IMR-90 (cell line): ENCODE results near the gene AKAP12. TPM values are rescaled to one million over a fixed set of nuclear protein-coding genes. Genes with fewer than 3 reads are reported as not detected.
A peak's percentile ranks its signal among the peaks of the same experiment; 100 is the strongest.

Experiments
- ATAC-seq: fragments of 200-7000 bp; cut with Tn5 transposase; 2 replicates; pipeline ENCODE4 v1.9.1; 2020; ENCODE audit warnings: low read depth, mild to moderate bottlenecking, moderate library complexity
- BruUV-seq: library from RNA; stranded (reverse); fragments of 400-500 nt; replicated peaks from 2 replicates; lab custom pipeline; 2021; lab: Mats Ljungman, UMichigan
- CTCF ChIA-PET: fragments of 300-600 bp; formaldehyde crosslinking; extraction: SDS; loops from one replicate; lab custom pipeline; 2021; ENCODE audit warnings: antibody characterized with exemption; lab: Yijun Ruan, JAX
- POLR2A ChIA-PET: fragments of 300-600 bp; sonication (Branson Sonifier 250); formaldehyde crosslinking; loops from one replicate; lab custom pipeline; 2022; ENCODE audit warnings: antibody characterized with exemption; ENCODE audit not compliant: unreplicated experiment; lab: Charles Lee
- DNase-seq: peaks from one replicate; pipeline ENCODE4 v3.0.0; 2013
- H2AFZ ChIP-seq: replicated peaks from 2 replicates; pipeline ENCODE3; 2013; ENCODE audit warnings: low read length, mild to moderate bottlenecking; ENCODE audit not compliant: poor library complexity
- H2AK5ac ChIP-seq: 2 replicates; pipeline ENCODE4 v1.6.1; 2013; ENCODE audit warnings: low read depth, low read length, inconsistent platforms
- H2AK9ac ChIP-seq: replicated peaks from 2 replicates; pipeline ENCODE3; 2013; ENCODE audit warnings: mild to moderate bottlenecking, low read depth, low read length, moderate library complexity; ENCODE audit not compliant: poor library complexity
- H2BK120ac ChIP-seq: 2 replicates; pipeline ENCODE4 v1.6.1; 2013; ENCODE audit warnings: low read depth, low read length, inconsistent platforms
- H2BK15ac ChIP-seq: 3 replicates; pipeline ENCODE4 v1.6.1; 2013; ENCODE audit warnings: low read depth, low read length, inconsistent platforms
- H2BK20ac ChIP-seq: 2 replicates; pipeline ENCODE4 v1.6.1; 2013; ENCODE audit warnings: low read depth, mild to moderate bottlenecking, inconsistent platforms, low read length, moderate library complexity
- H2BK5ac ChIP-seq: 2 replicates; pipeline ENCODE4 v1.6.1; 2013; ENCODE audit warnings: mild to moderate bottlenecking, low read depth, low read length, inconsistent platforms; ENCODE audit not compliant: poor library complexity, severe bottlenecking
- H3K14ac ChIP-seq: replicated peaks from 2 replicates; pipeline ENCODE4 v1.6.1; 2013; ENCODE audit warnings: low read depth, low read length, inconsistent platforms
- H3K18ac ChIP-seq: 2 replicates; pipeline ENCODE4 v1.6.1; 2013; ENCODE audit warnings: low read depth, low read length, control low read depth
- H3K23ac ChIP-seq: 2 replicates; pipeline ENCODE4 v1.6.1; 2013; ENCODE audit warnings: low read depth, low read length, inconsistent platforms
- H3K27ac ChIP-seq: 2 replicates; pipeline ENCODE4 v1.5.1; 2013; ENCODE audit warnings: mild to moderate bottlenecking, control low read depth, low read length; ENCODE audit not compliant: insufficient read depth
- H3K27me3 ChIP-seq: 2 replicates; pipeline ENCODE4 v1.6.1; 2013; ENCODE audit warnings: low read length; ENCODE audit not compliant: control insufficient read depth, insufficient read depth
- H3K36me3 ChIP-seq: 2 replicates; pipeline ENCODE4 v1.6.1; 2013; ENCODE audit warnings: low read length, mixed read lengths; ENCODE audit not compliant: control insufficient read depth, insufficient read depth
- H3K4ac ChIP-seq: 2 replicates; pipeline ENCODE4 v1.6.1; 2013; ENCODE audit warnings: low read depth, low read length, inconsistent platforms
- H3K4me1 ChIP-seq: 2 replicates; pipeline ENCODE4 v1.6.1; 2013; ENCODE audit warnings: low read length, mixed read lengths; ENCODE audit not compliant: control insufficient read depth, insufficient read depth
- H3K4me2 ChIP-seq: 2 replicates; pipeline ENCODE4 v1.6.1; 2013; ENCODE audit warnings: low read depth, mild to moderate bottlenecking, control low read depth, low read length, moderate library complexity
- H3K4me3 ChIP-seq: 2 replicates; pipeline ENCODE4 v1.5.1; 2013; ENCODE audit warnings: low read depth, mild to moderate bottlenecking, control low read depth, low read length, moderate library complexity; ENCODE audit not compliant: insufficient read depth
- H3K56ac ChIP-seq: 2 replicates; pipeline ENCODE4 v1.6.1; 2013; ENCODE audit warnings: low read length, inconsistent platforms; ENCODE audit not compliant: insufficient read depth; ENCODE audit errors: extremely low read depth
- H3K79me1 ChIP-seq, 2 experiments: 2 replicates each; pipeline ENCODE4 v1.6.1; 2013; ENCODE audit warnings: low read length in 2 of 2, inconsistent platforms in 1 of 2, low read depth in 1 of 2
- H3K9ac ChIP-seq: 2 replicates; pipeline ENCODE4 v1.6.1; 2013; ENCODE audit warnings: low read depth, low read length, control low read depth
- H3K9me1 ChIP-seq: 2 replicates; pipeline ENCODE4 v1.6.1; 2013; ENCODE audit warnings: low read length, inconsistent platforms; ENCODE audit not compliant: insufficient read depth
- H3K9me3 ChIP-seq: 2 replicates; pipeline ENCODE4 v1.6.1; 2013; ENCODE audit warnings: low read length; ENCODE audit not compliant: control insufficient read depth, insufficient read depth
- H4K20me1 ChIP-seq: 2 replicates; pipeline ENCODE4 v1.6.1; 2013; ENCODE audit warnings: low read length, inconsistent platforms; ENCODE audit not compliant: insufficient read depth
- H4K5ac ChIP-seq: 2 replicates; pipeline ENCODE4 v1.6.1; 2013; ENCODE audit warnings: mild to moderate bottlenecking, low read depth, low read length, control low read depth
- H4K8ac ChIP-seq, 2 experiments: 2 replicates each; pipeline ENCODE4 v1.6.1; 2013; ENCODE audit warnings: low read depth in 2 of 2, low read length in 2 of 2, control low read depth in 1 of 2, inconsistent platforms in 1 of 2
- H4K91ac ChIP-seq: 2 replicates; pipeline ENCODE4 v1.6.1; 2013; ENCODE audit warnings: low read depth, low read length, inconsistent platforms; ENCODE audit not compliant: insufficient read depth
- CEBPB ChIP-seq: IDR thresholded peaks from 2 replicates; pipeline ENCODE4 v1.6.1; 2012; ENCODE audit warnings: low read depth, low read length, improper control_type of control experiment
- MAFK ChIP-seq: IDR thresholded peaks from 2 replicates; pipeline ENCODE4 v1.6.1; 2012; ENCODE audit warnings: low read depth, low read length, improper control_type of control experiment
- MXI1 ChIP-seq: IDR thresholded peaks from 2 replicates; pipeline ENCODE4 v1.6.1; 2012; ENCODE audit warnings: low read depth, mild to moderate bottlenecking, low read length, moderate library complexity, borderline replicate concordance
- NFE2L2 ChIP-seq: fragments of 150-350 bp; IDR thresholded peaks from 2 replicates; pipeline ENCODE4 v1.6.1; 2016; ENCODE audit warnings: low read depth, mild to moderate bottlenecking, low read length
- POLR2A ChIP-seq: IDR thresholded peaks from 2 replicates; pipeline ENCODE4 v1.6.1; 2012; ENCODE audit warnings: mild to moderate bottlenecking, low read depth, low read length
- RAD21 ChIP-seq: IDR thresholded peaks from 2 replicates; pipeline ENCODE4 v1.6.1; 2012; ENCODE audit warnings: low read length, improper control_type of control experiment
- RFX5 ChIP-seq: IDR thresholded peaks from 2 replicates; pipeline ENCODE4 v1.8.0; 2012; ENCODE audit warnings: low read depth, mild to moderate bottlenecking, low read length, moderate library complexity
- WGBS, 2 experiments: methylation state at CpG; one replicate each; pipeline versions ENCODE4 v1.1.5 to v1.1.7; 2013; ENCODE audit warnings: missing lambda C conversion rate in 2 of 2; ENCODE audit not compliant: insufficient read length in 1 of 2; ENCODE audit errors: extremely low coverage in 2 of 2; 5-methylcytosine and 5-hydroxymethylcytosine counted together
- dilution Hi-C: fragments of 300-500 bp; cut with HindIII; formaldehyde crosslinking; loops from one replicate; pipeline ENCODE4 v1.14.3; 2018; ENCODE audit warnings: low sequenced_read_pairs; ENCODE audit not compliant: unreplicated experiment
- in situ Hi-C: fragments of 300-500 bp; cut with MboI; formaldehyde crosslinking; loops from 3 replicates; pipeline ENCODE4 v1.14.3; 2019; ENCODE audit warnings: low sequenced_read_pairs, inconsistent platforms, mixed read lengths
- intact Hi-C: fragments of 100-400 bp; cut with micrococcal nuclease; formaldehyde crosslinking; loops from 2 replicates; pipeline ENCODE4 v1.10.0; 2022
- polyA plus RNA-seq, 3 experiments: library from polyadenylated mRNA; depleted of rRNA; stranded (reverse); fragments of >200 nt; gene quantifications; 2 replicates each; pipeline ENCODE4 v1.2.3, GENCODE V29; 2012; ENCODE audit warnings: low replicate concordance in 1 of 3
- total RNA-seq: library from RNA; depleted of rRNA; stranded (reverse); fragments of >200 nt; gene quantifications from 2 replicates; pipeline ENCODE4 v1.2.3, GENCODE V29; 2012
- TF ChIP-seq, protein P1 (sequence below): conservative IDR thresholded peaks from 2 replicates; pipeline ENCODE4 v1.5.1; 2012; ENCODE audit warnings: mild to moderate bottlenecking, low read depth, low read length, improper control_type of control experiment
- TF ChIP-seq, protein P2 (sequence below): fragments of 150-350 bp; IDR thresholded peaks from 2 replicates; pipeline ENCODE4 v1.6.1; 2016; ENCODE audit warnings: low read depth, mild to moderate bottlenecking, low read length, moderate library complexity, borderline replicate concordance

Gene AKAP12
- total and polyA plus RNA-seq, 2 of the 4 experiments (the other 2 are of a cell fraction): 56.0 to 118 TPM

DNA sequence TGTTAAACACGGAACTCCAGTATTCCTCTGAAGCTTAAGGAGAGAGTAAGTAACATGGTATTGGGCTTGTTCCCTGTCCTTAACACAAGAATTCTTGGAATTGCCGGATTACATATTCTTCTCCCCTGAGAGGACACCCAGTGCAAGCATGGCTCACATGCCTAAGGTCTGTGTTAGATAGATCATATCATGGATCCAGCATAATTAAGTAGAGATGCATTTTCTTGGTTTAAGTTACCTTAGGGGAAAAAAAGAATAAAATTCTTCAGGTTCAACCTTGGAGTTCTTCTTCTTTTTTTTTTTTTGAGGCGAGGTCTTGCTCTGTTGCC is 53.9 kb downstream of the AKAP12 start:
- BruUV-seq: no TSS peak
- Histone ChIP-seq H3K18ac (peak overlapping the region; percentile 90), H3K4me2 (peak overlapping the region; percentile 73), H4K8ac (peak overlapping the region; percentile 4 to 59), H3K56ac (no peak overlapping the region), H2BK120ac (peak overlapping the region; percentile 48), H2BK15ac (peak overlapping the region; percentile 27; the same call in 2 of the 3 replicates), H4K91ac (peak overlapping the region; percentile 36), H4K20me1 (no peaks in the 10 kb centered on the region), H2AK9ac (no peak overlapping the region), H2AFZ (no peak overlapping the region), H3K23ac (peak overlapping the region; percentile 40; the same call in 1 of the 2 replicates), H3K27ac (peak overlapping the region; percentile 93; the same call in 1 of the 2 replicates), H3K4me3 (no peak overlapping the region), H3K4ac (peak overlapping the region; percentile 51; the same call in 1 of the 2 replicates), H4K5ac (peak overlapping the region; percentile 65), H3K27me3 (no peaks in the 10 kb centered on the region), H3K9ac (peak overlapping the region; percentile 37; the same call in 1 of the 2 replicates), H2BK20ac (peak overlapping the region; percentile 84; the same call in 1 of the 2 replicates), H2AK5ac (peak overlapping the region; percentile 25; the same call in 1 of the 2 replicates), H3K79me1 (peaks cover under 1 to 18% of the 10 kb centered on the region in 2 experiments; a peak in 3 of 4 replicates), H2BK5ac (peak overlapping the region; percentile 70), H3K36me3 (no peaks in the 10 kb centered on the region), H3K14ac (no peak overlapping the region), H3K9me3 (no peaks in the 10 kb centered on the region), H3K9me1 (peaks cover 10% of the 10 kb centered on the region), H3K4me1 (peaks cover 25% of the 10 kb centered on the region)
- dilution Hi-C loops (no loop called here), in situ Hi-C loops (no loop called here), intact Hi-C loops (no loop called here)
- ATAC-seq (0 out of 2 replicates have a peak, but pooled peaks have one; percentile 5), DNase-seq (no peak)
- CTCF ChIA-PET: no interaction called here
- POLR2A ChIA-PET: no interaction called here
- TF ChIP-seq, protein P1, sequence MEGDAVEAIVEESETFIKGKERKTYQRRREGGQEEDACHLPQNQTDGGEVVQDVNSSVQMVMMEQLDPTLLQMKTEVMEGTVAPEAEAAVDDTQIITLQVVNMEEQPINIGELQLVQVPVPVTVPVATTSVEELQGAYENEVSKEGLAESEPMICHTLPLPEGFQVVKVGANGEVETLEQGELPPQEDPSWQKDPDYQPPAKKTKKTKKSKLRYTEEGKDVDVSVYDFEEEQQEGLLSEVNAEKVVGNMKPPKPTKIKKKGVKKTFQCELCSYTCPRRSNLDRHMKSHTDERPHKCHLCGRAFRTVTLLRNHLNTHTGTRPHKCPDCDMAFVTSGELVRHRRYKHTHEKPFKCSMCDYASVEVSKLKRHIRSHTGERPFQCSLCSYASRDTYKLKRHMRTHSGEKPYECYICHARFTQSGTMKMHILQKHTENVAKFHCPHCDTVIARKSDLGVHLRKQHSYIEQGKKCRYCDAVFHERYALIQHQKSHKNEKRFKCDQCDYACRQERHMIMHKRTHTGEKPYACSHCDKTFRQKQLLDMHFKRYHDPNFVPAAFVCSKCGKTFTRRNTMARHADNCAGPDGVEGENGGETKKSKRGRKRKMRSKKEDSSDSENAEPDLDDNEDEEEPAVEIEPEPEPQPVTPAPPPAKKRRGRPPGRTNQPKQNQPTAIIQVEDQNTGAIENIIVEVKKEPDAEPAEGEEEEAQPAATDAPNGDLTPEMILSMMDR: no peak
- TF ChIP-seq RAD21 (no peak), NFE2L2 (no peak), MAFK (no peak), RFX5 (no peak), CEBPB (no peak), POLR2A (no peak), MXI1 (no peak)
- TF ChIP-seq, protein P2, sequence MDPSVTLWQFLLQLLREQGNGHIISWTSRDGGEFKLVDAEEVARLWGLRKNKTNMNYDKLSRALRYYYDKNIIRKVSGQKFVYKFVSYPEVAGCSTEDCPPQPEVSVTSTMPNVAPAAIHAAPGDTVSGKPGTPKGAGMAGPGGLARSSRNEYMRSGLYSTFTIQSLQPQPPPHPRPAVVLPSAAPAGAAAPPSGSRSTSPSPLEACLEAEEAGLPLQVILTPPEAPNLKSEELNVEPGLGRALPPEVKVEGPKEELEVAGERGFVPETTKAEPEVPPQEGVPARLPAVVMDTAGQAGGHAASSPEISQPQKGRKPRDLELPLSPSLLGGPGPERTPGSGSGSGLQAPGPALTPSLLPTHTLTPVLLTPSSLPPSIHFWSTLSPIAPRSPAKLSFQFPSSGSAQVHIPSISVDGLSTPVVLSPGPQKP: no peak
- no CpG with 5 or more reads among the region's 3 CpGs for WGBS, 2 experiments
